Ishikawa (cell line): ENCODE measurements around the gene FOXI3.

Source experiments
- CEBPB ChIP-seq: IDR thresholded peaks from 2 replicates; pipeline ENCODE4 v1.6.1; 2012
- CREB1 ChIP-seq: IDR thresholded peaks from 2 replicates; pipeline ENCODE4 v1.6.1; 2012; ENCODE audit warnings: low read depth
- EGR1 ChIP-seq: IDR thresholded peaks from 2 replicates; pipeline ENCODE4 v1.6.1; 2012
- EP300 ChIP-seq: IDR thresholded peaks from 2 replicates; pipeline ENCODE4 v1.6.1; 2012; ENCODE audit warnings: borderline replicate concordance
- FOXM1 ChIP-seq: IDR thresholded peaks from 2 replicates; pipeline ENCODE4 v1.6.1; 2012; ENCODE audit warnings: low read depth, borderline replicate concordance
- MAX ChIP-seq: IDR thresholded peaks from 2 replicates; pipeline ENCODE4 v1.6.1; 2012
- NFIC ChIP-seq: IDR thresholded peaks from 2 replicates; pipeline ENCODE4 v1.6.1; 2012
- RAD21 ChIP-seq: IDR thresholded peaks from 2 replicates; pipeline ENCODE4 v1.6.1; 2012; ENCODE audit warnings: low read depth
- TAF1 ChIP-seq: IDR thresholded peaks from 2 replicates; pipeline ENCODE4 v1.6.1; 2012; ENCODE audit warnings: low read depth, mild to moderate bottlenecking
- TCF12 ChIP-seq: IDR thresholded peaks from 2 replicates; pipeline ENCODE4 v1.6.1; 2012; ENCODE audit warnings: low read depth
- TEAD4 ChIP-seq: IDR thresholded peaks from 2 replicates; pipeline ENCODE4 v1.6.1; 2012
- USF1 ChIP-seq: IDR thresholded peaks from 2 replicates; pipeline ENCODE4 v1.6.1; 2012
- YY1 ChIP-seq: IDR thresholded peaks from 2 replicates; pipeline ENCODE4 v1.6.1; 2012; ENCODE audit warnings: low read depth
- ZBTB7A ChIP-seq: IDR thresholded peaks from 2 replicates; pipeline ENCODE4 v1.6.1; 2012; ENCODE audit warnings: low read depth
- TF ChIP-seq, protein P1 (sequence below): IDR thresholded peaks from 2 replicates; pipeline ENCODE4 v1.6.1; 2012; ENCODE audit warnings: low read depth, mild to moderate bottlenecking

The FOXI3 gene

GRCh38 chr2:88443353-88443938 lies 9.0 kb downstream of the FOXI3 start:
- TF ChIP-seq CREB1 (no peak), YY1 (no peak), TAF1 (no peak), MAX (no peak), FOXM1 (no peak), RAD21 (no peak), NFIC (no peak), ZBTB7A (no peak), EP300 (no peak), USF1 (no peak), TEAD4 (no peak), TCF12 (no peak), EGR1 (no peak), CEBPB (no peak)
- TF ChIP-seq, protein P1, sequence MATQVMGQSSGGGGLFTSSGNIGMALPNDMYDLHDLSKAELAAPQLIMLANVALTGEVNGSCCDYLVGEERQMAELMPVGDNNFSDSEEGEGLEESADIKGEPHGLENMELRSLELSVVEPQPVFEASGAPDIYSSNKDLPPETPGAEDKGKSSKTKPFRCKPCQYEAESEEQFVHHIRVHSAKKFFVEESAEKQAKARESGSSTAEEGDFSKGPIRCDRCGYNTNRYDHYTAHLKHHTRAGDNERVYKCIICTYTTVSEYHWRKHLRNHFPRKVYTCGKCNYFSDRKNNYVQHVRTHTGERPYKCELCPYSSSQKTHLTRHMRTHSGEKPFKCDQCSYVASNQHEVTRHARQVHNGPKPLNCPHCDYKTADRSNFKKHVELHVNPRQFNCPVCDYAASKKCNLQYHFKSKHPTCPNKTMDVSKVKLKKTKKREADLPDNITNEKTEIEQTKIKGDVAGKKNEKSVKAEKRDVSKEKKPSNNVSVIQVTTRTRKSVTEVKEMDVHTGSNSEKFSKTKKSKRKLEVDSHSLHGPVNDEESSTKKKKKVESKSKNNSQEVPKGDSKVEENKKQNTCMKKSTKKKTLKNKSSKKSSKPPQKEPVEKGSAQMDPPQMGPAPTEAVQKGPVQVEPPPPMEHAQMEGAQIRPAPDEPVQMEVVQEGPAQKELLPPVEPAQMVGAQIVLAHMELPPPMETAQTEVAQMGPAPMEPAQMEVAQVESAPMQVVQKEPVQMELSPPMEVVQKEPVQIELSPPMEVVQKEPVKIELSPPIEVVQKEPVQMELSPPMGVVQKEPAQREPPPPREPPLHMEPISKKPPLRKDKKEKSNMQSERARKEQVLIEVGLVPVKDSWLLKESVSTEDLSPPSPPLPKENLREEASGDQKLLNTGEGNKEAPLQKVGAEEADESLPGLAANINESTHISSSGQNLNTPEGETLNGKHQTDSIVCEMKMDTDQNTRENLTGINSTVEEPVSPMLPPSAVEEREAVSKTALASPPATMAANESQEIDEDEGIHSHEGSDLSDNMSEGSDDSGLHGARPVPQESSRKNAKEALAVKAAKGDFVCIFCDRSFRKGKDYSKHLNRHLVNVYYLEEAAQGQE, result no peak

GRCh38 chr2:88442473-88442872 lies 10.0 kb downstream of the FOXI3 start:
- no peak for TF ChIP-seq RAD21
- TF ChIP-seq NFIC, result no peak
- no peak for TF ChIP-seq TEAD4
- TF ChIP-seq CREB1, result no peak
- TF ChIP-seq USF1, result no peak
- TF ChIP-seq ZBTB7A, result no peak
- no peak for TF ChIP-seq FOXM1
- no peak for TF ChIP-seq EP300

- TF ChIP-seq NFIC, result no peak
- TF ChIP-seq ZBTB7A, result no peak
- no peak for TF ChIP-seq YY1
- no peak for TF ChIP-seq RAD21
- TF ChIP-seq EGR1, result no peak
- TF ChIP-seq USF1, result no peak
- TF ChIP-seq, protein P1, result no peak
- no peak for TF ChIP-seq TEAD4
- TF ChIP-seq TAF1, result no peak
Observed at GRCh38 chr2:88442061-88442460, 10.4 kb downstream of the FOXI3 start.

DNA sequence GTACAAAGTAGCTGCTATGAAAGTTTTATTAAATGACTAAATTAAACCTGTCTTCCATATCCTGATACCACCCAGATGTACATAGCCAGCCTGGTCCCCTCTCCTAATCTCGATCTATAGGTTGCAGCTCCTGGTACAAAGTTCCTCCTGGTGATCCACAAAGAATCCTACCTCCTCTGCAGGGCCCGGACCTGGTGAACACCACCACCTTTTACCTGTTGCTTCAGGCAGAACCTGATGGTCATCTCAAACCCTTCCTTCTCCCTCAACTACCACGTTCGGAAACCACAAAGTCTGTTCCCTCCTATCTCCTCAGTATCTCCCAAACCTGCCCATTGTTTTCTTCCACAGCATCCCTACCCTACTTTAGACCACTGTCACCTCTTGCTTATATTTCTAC lies 15.5 kb downstream of the FOXI3 start:
- no peak for TF ChIP-seq EP300

- TF ChIP-seq CEBPB (no peak), TAF1 (no peak), TCF12 (no peak), NFIC (no peak), RAD21 (no peak)
- TF ChIP-seq, protein P1, result no peak
Observed at GRCh38 chr2:88429929-88430328, 22.6 kb downstream of the FOXI3 start.
